H1 (cell line): ENCODE results near the gene TLK1. TPM values are rescaled to one million over a fixed set of nuclear protein-coding genes. Genes with fewer than 3 reads are reported as not detected.

Experiments
- CTCF ChIA-PET: fragments of 300-600 bp; sonication (Branson Sonifier 250); formaldehyde crosslinking; loops from one replicate; lab custom pipeline; 2021; ENCODE audit not compliant: partially characterized antibody; lab: Charles Lee
- POLR2A ChIA-PET: fragments of 300-600 bp; sonication (Branson Sonifier 250); formaldehyde crosslinking; loops from one replicate; lab custom pipeline; 2021; ENCODE audit warnings: inconsistent platforms; ENCODE audit not compliant: partially characterized antibody; lab: Charles Lee
- DNase-seq, 2 experiments: peaks; one replicate each; pipeline versions ENCODE4 v3.0.0 to v3.0.0-alpha.2; 2010 to 2022; ENCODE audit warnings: low spot score in 2 of 2, low read depth in 1 of 2, mixed read lengths in 1 of 2
- FAIRE-seq: peaks from 2 replicates; lab custom pipeline; 2011; peaks lifted over from hg19 to GRCh38; lab: Jason Lieb, UNC
- H2AFZ ChIP-seq: 2 replicates; pipeline ENCODE4 v1.8.1; 2012; ENCODE audit warnings: low read length, inconsistent platforms
- H2AK5ac ChIP-seq: 2 replicates; pipeline ENCODE4 v1.6.1; 2013; ENCODE audit warnings: low read depth, low read length
- H2BK120ac ChIP-seq: replicated peaks from 2 replicates; pipeline ENCODE3; 2013; ENCODE audit warnings: low read depth, low read length, inconsistent platforms
- H2BK12ac ChIP-seq: 2 replicates; pipeline ENCODE4 v1.6.1; 2013; ENCODE audit warnings: low read depth, low read length
- H2BK15ac ChIP-seq: 2 replicates; pipeline ENCODE4 v1.6.1; 2013; ENCODE audit warnings: low read length
- H2BK20ac ChIP-seq: 2 replicates; pipeline ENCODE4 v1.6.1; 2013; ENCODE audit warnings: low read length
- H2BK5ac ChIP-seq: 2 replicates; pipeline ENCODE4 v1.6.1; 2013; ENCODE audit warnings: low read depth, low read length
- H3K14ac ChIP-seq: 2 replicates; pipeline ENCODE4 v1.6.1; 2013; ENCODE audit warnings: inconsistent platforms; ENCODE audit not compliant: insufficient read length
- H3K18ac ChIP-seq: 2 replicates; pipeline ENCODE4 v1.6.1; 2013; ENCODE audit warnings: low read length; ENCODE audit errors: extremely low read depth
- H3K23ac ChIP-seq: 2 replicates; pipeline ENCODE4 v1.6.1; 2013; ENCODE audit warnings: inconsistent platforms; ENCODE audit not compliant: insufficient read length
- H3K23me2 ChIP-seq: 2 replicates; pipeline ENCODE4 v1.6.1; 2013; ENCODE audit warnings: low read depth, low read length
- H3K27ac ChIP-seq: 2 replicates; pipeline ENCODE4 v1.6.1; 2011; ENCODE audit warnings: low read depth, low read length, inconsistent platforms
- H3K27me3 ChIP-seq, 4 experiments: replicated peaks in 1 of 4; 1 replicate in 1 of 4; 2 replicates in 3 of 4; pipeline versions ENCODE4 v1.6.1 to v1.8.1; 2011 to 2013; ENCODE audit warnings: low read length in 3 of 4, mild to moderate bottlenecking in 3 of 4, inconsistent platforms in 2 of 4, mixed read lengths in 2 of 4, moderate library complexity in 1 of 4; ENCODE audit not compliant: control insufficient read depth in 3 of 4, insufficient read depth in 3 of 4; ENCODE audit errors: extremely low read depth in 1 of 4
- H3K36me3 ChIP-seq, 4 experiments: 2 replicates each; pipeline versions ENCODE4 v1.6.1 to v1.8.1; 2011 to 2013; ENCODE audit warnings: mild to moderate bottlenecking in 4 of 4, low read length in 3 of 4, moderate library complexity in 2 of 4, control low read depth in 1 of 4, inconsistent platforms in 1 of 4; ENCODE audit not compliant: insufficient read depth in 4 of 4, control insufficient read depth in 2 of 4
- H3K4ac ChIP-seq: replicated peaks from 2 replicates; pipeline ENCODE3; 2013; ENCODE audit warnings: low read length, low read depth, mixed read lengths, inconsistent platforms; ENCODE audit not compliant: insufficient read length
- H3K4me1 ChIP-seq, 4 experiments: replicated peaks in 1 of 4; 1 replicate in 1 of 4; 2 replicates in 3 of 4; pipeline versions ENCODE4 v1.6.1 to v1.8.1; 2011 to 2013; ENCODE audit warnings: low read length in 3 of 4, inconsistent platforms in 2 of 4, mixed read lengths in 1 of 4; ENCODE audit not compliant: insufficient read depth in 4 of 4, control insufficient read depth in 3 of 4
- H3K4me2 ChIP-seq, 2 experiments: 2 replicates each; pipeline versions ENCODE4 v1.6.1 to v1.8.1; 2011 to 2013; ENCODE audit warnings: low read depth in 2 of 2, low read length in 2 of 2, control low read depth in 1 of 2, inconsistent platforms in 1 of 2, mild to moderate bottlenecking in 1 of 2; ENCODE audit not compliant: insufficient read depth in 1 of 2
- H3K4me3 ChIP-seq, 4 experiments: fragments of 200-600, 300-600 bp in 1 of 4; sonication (generic), shearing (Covaris generic), sonication (Bioruptor Twin) in 1 of 4; 2 replicates each; pipeline versions ENCODE4 v1.5.1 to v1.8.1; 2011 to 2016; ENCODE audit warnings: low read length in 4 of 4, low read depth in 3 of 4, control low read depth in 2 of 4, inconsistent platforms in 2 of 4, mild to moderate bottlenecking in 2 of 4, mixed read lengths in 1 of 4, moderate library complexity in 1 of 4; ENCODE audit not compliant: insufficient read depth in 2 of 4; ENCODE audit errors: extremely low read depth in 1 of 4
- H3K56ac ChIP-seq: replicated peaks from 2 replicates; pipeline ENCODE3; 2013; ENCODE audit warnings: low read depth, mild to moderate bottlenecking, mixed read lengths, low read length, inconsistent platforms; ENCODE audit not compliant: insufficient read length
- H3K79me1 ChIP-seq: 2 replicates; pipeline ENCODE4 v1.6.1; 2013; ENCODE audit warnings: low read depth, low read length, control low read depth
- H3K79me2 ChIP-seq, 2 experiments: 2 replicates each; pipeline versions ENCODE4 v1.6.1 to v1.8.1; 2012 to 2013; ENCODE audit warnings: low read length in 2 of 2, mild to moderate bottlenecking in 2 of 2, inconsistent platforms in 1 of 2; ENCODE audit not compliant: insufficient read depth in 2 of 2, control insufficient read depth in 1 of 2
- H3K9ac ChIP-seq, 4 experiments: replicated peaks in 1 of 4; 1 replicate in 1 of 4; 2 replicates in 3 of 4; pipeline versions ENCODE4 v1.6.1 to v1.8.1; 2011 to 2013; ENCODE audit warnings: low read depth in 3 of 4, low read length in 3 of 4, control low read depth in 2 of 4, mild to moderate bottlenecking in 2 of 4, moderate library complexity in 2 of 4, inconsistent platforms in 1 of 4; ENCODE audit errors: extremely low read depth in 1 of 4
- H3K9me3 ChIP-seq, 2 experiments: 2 replicates each; pipeline versions ENCODE4 v1.6.1 to v1.8.1; 2012 to 2013; ENCODE audit warnings: mild to moderate bottlenecking in 2 of 2, moderate library complexity in 2 of 2, control low read depth in 1 of 2, inconsistent platforms in 1 of 2, low read depth in 1 of 2, low read length in 1 of 2, mixed read lengths in 1 of 2; ENCODE audit not compliant: insufficient read depth in 2 of 2
- H4K20me1 ChIP-seq, 2 experiments: replicated peaks in 1 of 2; 2 replicates each; pipeline versions ENCODE3 to v1.8.1; 2011 to 2013; ENCODE audit warnings: inconsistent platforms in 2 of 2, low read length in 2 of 2, mild to moderate bottlenecking in 1 of 2; ENCODE audit not compliant: insufficient read depth in 2 of 2, control insufficient read depth in 1 of 2
- H4K5ac ChIP-seq: 2 replicates; pipeline ENCODE4 v1.6.1; 2013; ENCODE audit warnings: low read length, low read depth, mixed read lengths, inconsistent platforms; ENCODE audit not compliant: insufficient read length
- H4K8ac ChIP-seq: 2 replicates; pipeline ENCODE4 v1.8.0; 2013; ENCODE audit warnings: mild to moderate bottlenecking, moderate library complexity, low read length, inconsistent platforms; ENCODE audit not compliant: insufficient read depth; ENCODE audit errors: extremely low read depth
- H4K91ac ChIP-seq: replicated peaks from 2 replicates; pipeline ENCODE3; 2013; ENCODE audit warnings: low read length, mixed read lengths, inconsistent platforms; ENCODE audit not compliant: insufficient read length
- CHD2 ChIP-seq: IDR thresholded peaks from 2 replicates; pipeline ENCODE4 v1.6.1; 2012; ENCODE audit warnings: low read length, improper control_type of control experiment
- NRF1 ChIP-seq: IDR thresholded peaks from 2 replicates; pipeline ENCODE4 v1.6.1; 2011; ENCODE audit warnings: mild to moderate bottlenecking, low read depth, low read length, improper control_type of control experiment
- POLR2AphosphoS5 ChIP-seq: IDR thresholded peaks from 2 replicates; pipeline ENCODE4 v1.6.1; 2011; ENCODE audit warnings: low read depth, low read length
- WGBS, 2 experiments: shearing (Covaris generic) in 1 of 2; methylation state at CpG; one replicate each; pipeline versions ENCODE4 v1.1.6 to v1.1.7; 2013 to 2015; ENCODE audit warnings: low lambda C conversion rate in 2 of 2, mixed read lengths in 2 of 2, inconsistent platforms in 1 of 2, low coverage in 1 of 2, missing lambda C conversion rate in 1 of 2; ENCODE audit not compliant: insufficient replicate concordance in 2 of 2, insufficient coverage in 1 of 2, insufficient read length in 1 of 2; ENCODE audit errors: extremely low coverage in 1 of 2, missing lambda C conversion rate in 1 of 2; 5-methylcytosine and 5-hydroxymethylcytosine counted together
- polyA plus RNA-seq, 7 experiments: library from polyadenylated mRNA; depleted of rRNA in 3 of 7; stranded (reverse) in 5 of 7; unstranded in 2 of 7; fragments of >200 nt in 5 of 7; fragments of 200-250 nt in 2 of 7; gene quantifications; 1 replicate in 5 of 7; 2 replicates in 1 of 7; 4 replicates in 1 of 7; pipeline versions ENCODE4 v1.2.1 to v1.2.3, GENCODE V29; 2011 to 2013; ENCODE audit warnings: missing spikeins in 2 of 7, mixed read lengths in 2 of 7
- total RNA-seq: library from RNA; stranded (reverse); fragmentation: NEBNext Ultra II Directional; extraction: Animal tissue kit (Norgen Biotek cat#: 25700); gene quantifications from 2 replicates; pipeline ENCODE4 v1.2.1, GENCODE V29; 2021
- TF ChIP-seq, protein P1 (sequence below), 3 experiments: IDR thresholded peaks; 1 replicate in 2 of 3; 2 replicates in 1 of 3; pipeline versions ENCODE4 v1.5.1 to v1.6.1; 2011; ENCODE audit warnings: low read length in 3 of 3, mild to moderate bottlenecking in 3 of 3, inconsistent platforms in 2 of 3, low read depth in 1 of 3, moderate library complexity in 1 of 3; ENCODE audit not compliant: insufficient read depth in 1 of 3; ENCODE audit errors: control extremely low read depth in 1 of 3

Gene TLK1
- total and polyA plus RNA-seq, 2 of the 8 experiments (the other 6 are each of a cell fraction or from before 2014, with no cell fraction given) = 11.2 to 102 TPM

DNA sequence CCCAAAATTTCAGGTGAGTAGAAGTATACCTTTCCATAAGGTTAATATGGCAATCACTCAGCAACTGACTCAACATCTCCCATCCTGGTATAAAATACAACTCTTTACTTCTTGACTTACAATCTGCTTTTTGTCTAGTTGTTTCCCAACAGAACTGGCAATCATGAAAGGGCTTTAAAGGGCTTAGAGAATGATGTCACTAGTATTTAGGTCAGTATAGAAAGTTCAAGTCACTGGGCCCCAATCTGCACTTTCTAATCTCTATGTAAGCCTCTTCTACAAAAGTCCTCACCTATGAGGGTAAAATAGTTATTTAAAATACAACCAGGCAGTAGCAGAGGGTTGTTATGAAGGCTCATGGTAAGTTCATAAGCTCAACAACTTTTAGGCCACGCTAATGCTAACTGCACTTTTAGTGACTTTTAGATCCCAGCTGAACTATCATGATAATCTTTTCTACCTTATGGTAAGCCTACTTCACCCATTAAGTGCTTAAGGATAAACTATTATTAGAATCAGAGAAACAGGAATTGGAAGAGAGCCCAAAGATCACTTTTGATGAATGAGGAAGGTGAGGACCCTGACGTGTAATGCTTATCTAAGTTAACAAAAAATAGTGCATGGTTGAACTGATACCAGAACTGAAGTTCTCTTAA is 152.0 kb downstream of the TLK1 start:
- H2AFZ ChIP-seq = no peak overlapping the region
- no peak overlapping the region for H2BK15ac ChIP-seq
- no peaks in the 10 kb centered on the region; the same call in 1 of the 2 replicates for H3K23me2 ChIP-seq
- no peaks in the 10 kb centered on the region for H4K20me1 ChIP-seq
- no peak overlapping the region for H2BK5ac ChIP-seq
- H3K79me2 ChIP-seq = no peaks in the 10 kb centered on the region
- H2BK20ac ChIP-seq = no peak overlapping the region
- peaks cover 8 to 43% (median 22%) of the 10 kb centered on the region in 4 experiments for H3K36me3 ChIP-seq
- no peak overlapping the region for H3K4me2 ChIP-seq
- H3K79me1 ChIP-seq = no peaks in the 10 kb centered on the region
- H3K4me1 ChIP-seq = no peaks in the 10 kb centered on the region
- TF ChIP-seq NRF1 (no peak), POLR2AphosphoS5 (no peak), CHD2 (no peak)
- TF ChIP-seq, protein P1, sequence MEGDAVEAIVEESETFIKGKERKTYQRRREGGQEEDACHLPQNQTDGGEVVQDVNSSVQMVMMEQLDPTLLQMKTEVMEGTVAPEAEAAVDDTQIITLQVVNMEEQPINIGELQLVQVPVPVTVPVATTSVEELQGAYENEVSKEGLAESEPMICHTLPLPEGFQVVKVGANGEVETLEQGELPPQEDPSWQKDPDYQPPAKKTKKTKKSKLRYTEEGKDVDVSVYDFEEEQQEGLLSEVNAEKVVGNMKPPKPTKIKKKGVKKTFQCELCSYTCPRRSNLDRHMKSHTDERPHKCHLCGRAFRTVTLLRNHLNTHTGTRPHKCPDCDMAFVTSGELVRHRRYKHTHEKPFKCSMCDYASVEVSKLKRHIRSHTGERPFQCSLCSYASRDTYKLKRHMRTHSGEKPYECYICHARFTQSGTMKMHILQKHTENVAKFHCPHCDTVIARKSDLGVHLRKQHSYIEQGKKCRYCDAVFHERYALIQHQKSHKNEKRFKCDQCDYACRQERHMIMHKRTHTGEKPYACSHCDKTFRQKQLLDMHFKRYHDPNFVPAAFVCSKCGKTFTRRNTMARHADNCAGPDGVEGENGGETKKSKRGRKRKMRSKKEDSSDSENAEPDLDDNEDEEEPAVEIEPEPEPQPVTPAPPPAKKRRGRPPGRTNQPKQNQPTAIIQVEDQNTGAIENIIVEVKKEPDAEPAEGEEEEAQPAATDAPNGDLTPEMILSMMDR (IDR thresholded peaks at IDR 0.05; ENCODE audit: control extremely low read depth in 1 of 3, insufficient read depth in 1 of 3, low read depth in 1 of 3, low read length in 3 of 3) = no peak
- H3K27ac ChIP-seq = no peak overlapping the region
- H3K18ac ChIP-seq = no peak overlapping the region
- no peak overlapping the region for H3K4me3 ChIP-seq
- no peaks in the 10 kb centered on the region for H3K27me3 ChIP-seq
- POLR2A ChIA-PET = no interaction called here
- DNase-seq = no peak
- H3K56ac ChIP-seq = no peak overlapping the region
- no peak overlapping the region for H2AK5ac ChIP-seq
- CTCF ChIA-PET = interaction anchor here (0.9 to 2.2 kb wide), 3 partner anchors 10 to 36 kb away, joined by 3 to 7 read pairs (median 3); no protein-coding TSS in a partner anchor
- no peak overlapping the region for H4K8ac ChIP-seq
- no peak overlapping the region for H3K9ac ChIP-seq
- H3K23ac ChIP-seq = no peak overlapping the region
- no peaks in the 10 kb centered on the region for H3K9me3 ChIP-seq
- no peak overlapping the region for H3K14ac ChIP-seq
- no peak overlapping the region for H4K5ac ChIP-seq
- no peak overlapping the region for H3K4ac ChIP-seq
- no peak for FAIRE-seq
- no peak overlapping the region for H2BK120ac ChIP-seq
- no peak overlapping the region for H2BK12ac ChIP-seq
- H4K91ac ChIP-seq = no peak overlapping the region
- WGBS, 2 experiments = 90% methylated on average over 2 of the region's 2 CpGs; no CpG with 5 or more reads in 1 of the 2 experiments
